Measurements from ENCODE around the gene KIFC1. TPM values are rescaled to one million over a fixed set of nuclear protein-coding genes. Genes with fewer than 3 reads are reported as not detected.
"Not testable (repeated sequence)": the region's sequence is repeated elsewhere in the genome, so short reads cannot be mapped to it uniquely, and the experiment has no call there.

Gene KIFC1
- total RNA-seq, 1 experiment from 2014 or later: 81.8 TPM

DNA sequence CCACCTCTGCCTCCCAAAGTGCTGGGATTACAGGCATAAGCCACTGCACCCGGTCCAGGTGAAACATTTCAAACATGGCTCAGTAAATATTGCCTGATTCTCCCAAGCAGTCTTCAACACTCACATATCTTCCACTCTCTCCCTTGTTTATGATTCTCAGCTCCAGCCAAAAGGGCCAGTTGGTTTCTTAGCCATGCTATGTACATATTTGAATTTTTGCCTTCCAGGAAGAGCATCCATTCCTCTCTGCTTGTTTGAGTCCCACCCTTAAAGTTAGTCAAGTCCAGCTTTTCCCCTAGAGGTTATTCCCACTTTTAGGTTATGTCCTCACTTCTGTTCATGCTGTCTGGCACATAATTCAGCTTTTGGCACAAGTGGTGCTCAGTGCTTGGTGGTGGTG is 5.9 kb downstream of the KIFC1 start:
- Histone ChIP-seq H3K9me3 (ENCODE audit: control insufficient read depth, insufficient read depth, low read depth, low read length) (no peaks in the 10 kb centered on the region), H3K4me1 (ENCODE audit: control insufficient read depth, insufficient read depth, low read length) (peaks cover 21% of the 10 kb centered on the region), H3K27me3 (ENCODE audit: control insufficient read depth, insufficient read depth, low read length) (no peaks in the 10 kb centered on the region), H3K4me3 (ENCODE audit: low read depth in 2 of 2, low read length in 2 of 2) (no peak overlapping the region), H3K36me3 (ENCODE audit: control insufficient read depth, insufficient read depth, low read length) (peaks cover 6% of the 10 kb centered on the region; the same call in 1 of the 2 replicates), H3K27ac (ENCODE audit: low read length) (peak overlapping the region; percentile 1; the same call in 1 of the 2 replicates)
- in situ Hi-C loops (cut with HindIII; ENCODE audit: low pct_unique_long_range_greater_than_20kb, low sequenced_read_pairs) (no loop called here), intact Hi-C loops (cut with micrococcal nuclease; ENCODE audit: unreplicated experiment) (no loop called here)
- ATAC-seq (no peak), DNase-seq (ENCODE audit: low read depth, low spot score) (no peak)
- ChIA-PET POLR2A (no interaction called here), CTCF (no interaction called here)
- no peak for TF ChIP-seq POLR2AphosphoS5 (IDR thresholded peaks at IDR 0.05; ENCODE audit: low read depth, low read length)
- TF ChIP-seq, protein P1, sequence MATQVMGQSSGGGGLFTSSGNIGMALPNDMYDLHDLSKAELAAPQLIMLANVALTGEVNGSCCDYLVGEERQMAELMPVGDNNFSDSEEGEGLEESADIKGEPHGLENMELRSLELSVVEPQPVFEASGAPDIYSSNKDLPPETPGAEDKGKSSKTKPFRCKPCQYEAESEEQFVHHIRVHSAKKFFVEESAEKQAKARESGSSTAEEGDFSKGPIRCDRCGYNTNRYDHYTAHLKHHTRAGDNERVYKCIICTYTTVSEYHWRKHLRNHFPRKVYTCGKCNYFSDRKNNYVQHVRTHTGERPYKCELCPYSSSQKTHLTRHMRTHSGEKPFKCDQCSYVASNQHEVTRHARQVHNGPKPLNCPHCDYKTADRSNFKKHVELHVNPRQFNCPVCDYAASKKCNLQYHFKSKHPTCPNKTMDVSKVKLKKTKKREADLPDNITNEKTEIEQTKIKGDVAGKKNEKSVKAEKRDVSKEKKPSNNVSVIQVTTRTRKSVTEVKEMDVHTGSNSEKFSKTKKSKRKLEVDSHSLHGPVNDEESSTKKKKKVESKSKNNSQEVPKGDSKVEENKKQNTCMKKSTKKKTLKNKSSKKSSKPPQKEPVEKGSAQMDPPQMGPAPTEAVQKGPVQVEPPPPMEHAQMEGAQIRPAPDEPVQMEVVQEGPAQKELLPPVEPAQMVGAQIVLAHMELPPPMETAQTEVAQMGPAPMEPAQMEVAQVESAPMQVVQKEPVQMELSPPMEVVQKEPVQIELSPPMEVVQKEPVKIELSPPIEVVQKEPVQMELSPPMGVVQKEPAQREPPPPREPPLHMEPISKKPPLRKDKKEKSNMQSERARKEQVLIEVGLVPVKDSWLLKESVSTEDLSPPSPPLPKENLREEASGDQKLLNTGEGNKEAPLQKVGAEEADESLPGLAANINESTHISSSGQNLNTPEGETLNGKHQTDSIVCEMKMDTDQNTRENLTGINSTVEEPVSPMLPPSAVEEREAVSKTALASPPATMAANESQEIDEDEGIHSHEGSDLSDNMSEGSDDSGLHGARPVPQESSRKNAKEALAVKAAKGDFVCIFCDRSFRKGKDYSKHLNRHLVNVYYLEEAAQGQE (IDR thresholded peaks at IDR 0.05; ENCODE audit: insufficient read depth in 1 of 2, low read depth in 2 of 2, low read length in 1 of 2): no peak
- TF ChIP-seq SIN3A (IDR thresholded peaks at IDR 0.05; ENCODE audit: borderline replicate concordance, insufficient read depth, low read depth, low read length): no peak
- TF ChIP-seq TCF7L2 (IDR thresholded peaks at IDR 0.05; ENCODE audit: low read depth, low read length): no peak
- TF ChIP-seq, protein P2, sequence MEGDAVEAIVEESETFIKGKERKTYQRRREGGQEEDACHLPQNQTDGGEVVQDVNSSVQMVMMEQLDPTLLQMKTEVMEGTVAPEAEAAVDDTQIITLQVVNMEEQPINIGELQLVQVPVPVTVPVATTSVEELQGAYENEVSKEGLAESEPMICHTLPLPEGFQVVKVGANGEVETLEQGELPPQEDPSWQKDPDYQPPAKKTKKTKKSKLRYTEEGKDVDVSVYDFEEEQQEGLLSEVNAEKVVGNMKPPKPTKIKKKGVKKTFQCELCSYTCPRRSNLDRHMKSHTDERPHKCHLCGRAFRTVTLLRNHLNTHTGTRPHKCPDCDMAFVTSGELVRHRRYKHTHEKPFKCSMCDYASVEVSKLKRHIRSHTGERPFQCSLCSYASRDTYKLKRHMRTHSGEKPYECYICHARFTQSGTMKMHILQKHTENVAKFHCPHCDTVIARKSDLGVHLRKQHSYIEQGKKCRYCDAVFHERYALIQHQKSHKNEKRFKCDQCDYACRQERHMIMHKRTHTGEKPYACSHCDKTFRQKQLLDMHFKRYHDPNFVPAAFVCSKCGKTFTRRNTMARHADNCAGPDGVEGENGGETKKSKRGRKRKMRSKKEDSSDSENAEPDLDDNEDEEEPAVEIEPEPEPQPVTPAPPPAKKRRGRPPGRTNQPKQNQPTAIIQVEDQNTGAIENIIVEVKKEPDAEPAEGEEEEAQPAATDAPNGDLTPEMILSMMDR (IDR thresholded peaks at IDR 0.05): no peak
- no TSS peak for BruUV-seq (replicated peaks)

DNA sequence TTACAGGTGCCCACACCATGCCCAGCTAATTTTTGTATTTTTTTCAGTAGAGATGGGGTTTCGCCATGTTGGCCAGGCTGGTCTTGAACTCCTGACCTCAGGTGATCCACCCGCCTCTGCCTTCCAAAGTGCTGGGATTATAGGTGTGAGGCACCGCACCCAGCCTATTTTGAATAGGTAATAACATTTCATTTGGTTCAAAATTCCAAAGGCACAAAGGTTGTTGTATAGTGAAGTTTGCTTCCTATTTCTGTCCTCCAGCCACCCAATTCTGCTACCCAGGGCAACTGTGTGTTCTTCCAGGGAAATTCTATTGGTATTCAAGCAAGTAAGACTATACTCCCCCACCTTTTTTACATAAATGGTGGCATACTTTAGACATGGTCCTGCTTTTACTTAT is 7.0 kb downstream of the KIFC1 start:
- CTCF ChIA-PET; in situ Hi-C loops (cut with HindIII; ENCODE audit: low pct_unique_long_range_greater_than_20kb, low sequenced_read_pairs); DNase-seq (ENCODE audit: low read depth, low spot score); intact Hi-C loops (cut with micrococcal nuclease; ENCODE audit: unreplicated experiment); POLR2A ChIA-PET; H3K27ac ChIP-seq (ENCODE audit: low read length); ATAC-seq; H3K4me3 ChIP-seq (ENCODE audit: low read depth in 2 of 2, low read length in 2 of 2); BruUV-seq (replicated peaks); H3K27me3 ChIP-seq (ENCODE audit: control insufficient read depth, insufficient read depth, low read length); H3K9me3 ChIP-seq (ENCODE audit: control insufficient read depth, insufficient read depth, low read depth, low read length): not testable (repeated sequence)
- Histone ChIP-seq H3K4me1 (ENCODE audit: control insufficient read depth, insufficient read depth, low read length) (peaks cover 21% of the 10 kb centered on the region), H3K36me3 (ENCODE audit: control insufficient read depth, insufficient read depth, low read length) (peaks cover 12% of the 10 kb centered on the region)

DNA sequence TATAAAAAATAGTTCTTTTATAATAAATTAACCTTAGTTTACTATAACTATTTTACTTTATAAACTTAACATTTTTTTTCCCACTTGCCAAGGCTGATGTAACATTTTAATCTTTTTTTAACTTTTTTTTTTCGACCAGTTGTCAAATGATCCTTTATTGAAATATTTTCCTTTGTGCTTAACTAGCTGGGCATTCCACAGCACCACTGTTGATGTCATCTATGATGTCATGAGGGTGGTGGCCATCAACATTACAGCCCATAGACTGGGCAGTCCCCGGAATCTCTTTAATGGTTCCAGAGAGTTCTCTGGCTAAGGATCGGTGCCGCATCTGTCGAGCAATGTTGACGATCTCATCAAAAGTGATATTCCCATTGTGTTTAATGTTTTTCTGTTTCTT is 8.3 kb downstream of the KIFC1 start:
- ATAC-seq; H3K27ac ChIP-seq (ENCODE audit: low read length); H3K27me3 ChIP-seq (ENCODE audit: control insufficient read depth, insufficient read depth, low read length); POLR2A ChIA-PET; H3K4me3 ChIP-seq (ENCODE audit: low read depth in 2 of 2, low read length in 2 of 2); H3K9me3 ChIP-seq (ENCODE audit: control insufficient read depth, insufficient read depth, low read depth, low read length); DNase-seq (ENCODE audit: low read depth, low spot score); CTCF ChIA-PET; intact Hi-C loops (cut with micrococcal nuclease; ENCODE audit: unreplicated experiment); in situ Hi-C loops (cut with HindIII; ENCODE audit: low pct_unique_long_range_greater_than_20kb, low sequenced_read_pairs): not testable (repeated sequence)
- Histone ChIP-seq H3K4me1 (ENCODE audit: control insufficient read depth, insufficient read depth, low read length) (peaks cover 12% of the 10 kb centered on the region), H3K36me3 (ENCODE audit: control insufficient read depth, insufficient read depth, low read length) (peaks cover 15% of the 10 kb centered on the region)
- BruUV-seq (replicated peaks): TSS peak; percentile 7
